Right forelimb (tissue), 1 donor: Measurements from ENCODE around the gene IFNLR1.
"Not testable (repeated sequence)": the region's sequence is repeated elsewhere in the genome, so short reads cannot be mapped to it uniquely, and the experiment has no call there.

Experiments used
- DNase-seq: peaks from one replicate; pipeline ENCODE4 v3.0.0-alpha.2; 2018

Gene IFNLR1

DNA sequence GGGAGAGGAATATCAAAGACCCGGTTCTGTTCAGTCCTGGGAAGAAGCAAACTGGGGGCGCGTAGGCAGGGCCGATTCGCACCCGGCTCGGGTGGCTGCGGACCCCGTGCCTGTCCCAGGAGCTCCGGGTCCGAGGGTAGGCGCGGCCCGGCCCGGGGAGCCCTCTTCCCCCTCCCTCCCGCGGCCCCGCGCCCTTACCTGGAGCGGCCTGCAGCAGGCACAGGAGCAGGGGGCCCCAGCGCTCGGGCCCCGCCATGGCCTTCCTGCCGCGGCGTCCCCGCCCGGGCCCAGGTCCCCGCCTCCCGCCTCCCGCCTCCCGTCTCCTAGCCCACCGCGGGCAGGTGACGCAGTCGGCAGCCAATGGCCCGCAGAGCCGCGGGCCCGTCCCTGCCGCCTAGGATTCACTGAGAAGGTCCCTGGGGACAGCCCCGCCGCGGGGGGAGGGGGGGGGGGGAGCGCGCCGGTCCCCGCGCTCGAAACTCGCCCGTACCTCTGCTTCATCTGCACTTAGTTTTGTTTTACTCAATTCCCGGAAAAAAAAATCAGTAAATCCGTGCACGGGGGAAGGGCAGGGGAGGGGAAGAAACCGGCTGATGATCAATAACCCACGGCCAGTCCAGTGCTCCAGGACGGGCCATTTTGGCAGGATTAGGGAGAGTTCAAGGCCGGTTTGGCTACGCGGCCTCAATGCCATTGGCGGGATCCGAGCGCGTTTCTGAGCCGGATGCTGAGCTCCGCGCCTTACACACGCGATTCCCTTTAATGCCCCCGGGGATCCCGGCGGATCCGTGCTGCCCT lies at the start of gene IFNLR1:
TSS of gene IFNLR1 (minus strand) at position 297 of the 798 bp plus-strand sequence. CDS start at position 256, 41 bp downstream.
- DNase-seq: no peak

DNA sequence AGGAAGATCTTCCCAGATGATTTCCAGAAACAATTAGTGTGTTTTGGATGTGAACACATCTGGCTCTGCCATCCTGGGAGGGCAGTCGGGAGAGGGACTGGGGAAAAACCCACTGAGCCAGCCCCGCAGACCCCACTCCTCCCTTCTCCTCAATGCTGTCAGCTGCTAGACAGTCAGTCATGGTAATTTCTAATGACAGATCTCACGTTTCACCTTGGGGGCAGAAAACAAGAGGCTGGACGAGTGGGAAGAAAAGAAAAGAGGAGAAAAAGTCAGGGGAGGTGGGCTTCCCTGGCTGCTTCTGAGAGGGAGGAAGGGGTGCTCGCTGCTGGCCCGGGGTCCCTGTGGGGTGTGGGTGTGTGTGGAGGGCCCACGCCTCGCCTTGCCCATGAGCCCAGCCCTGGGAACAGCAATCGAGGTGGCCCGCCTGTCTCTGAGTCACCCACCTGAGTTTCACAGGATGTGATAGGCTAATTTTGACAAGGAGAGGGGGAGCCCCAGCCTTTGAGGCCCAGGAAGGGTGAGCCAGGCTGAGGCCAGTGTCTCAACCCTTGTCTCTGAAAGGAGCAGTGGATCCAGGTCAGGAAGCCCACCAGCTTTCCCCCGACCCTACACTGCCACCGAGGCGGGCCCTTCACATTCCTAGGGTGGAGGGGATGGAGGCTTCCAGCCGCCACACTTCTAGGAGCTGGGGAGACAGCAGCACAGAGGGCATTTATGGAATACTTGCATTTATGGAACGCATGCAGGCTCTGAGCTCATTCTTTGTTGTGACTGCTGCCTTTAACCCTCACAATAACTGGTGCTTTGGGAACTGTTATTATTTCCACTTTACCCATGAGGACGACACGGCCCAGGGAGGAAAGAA lies 49.1 kb upstream of the IFNLR1 start:
- no peak for DNase-seq

DNA sequence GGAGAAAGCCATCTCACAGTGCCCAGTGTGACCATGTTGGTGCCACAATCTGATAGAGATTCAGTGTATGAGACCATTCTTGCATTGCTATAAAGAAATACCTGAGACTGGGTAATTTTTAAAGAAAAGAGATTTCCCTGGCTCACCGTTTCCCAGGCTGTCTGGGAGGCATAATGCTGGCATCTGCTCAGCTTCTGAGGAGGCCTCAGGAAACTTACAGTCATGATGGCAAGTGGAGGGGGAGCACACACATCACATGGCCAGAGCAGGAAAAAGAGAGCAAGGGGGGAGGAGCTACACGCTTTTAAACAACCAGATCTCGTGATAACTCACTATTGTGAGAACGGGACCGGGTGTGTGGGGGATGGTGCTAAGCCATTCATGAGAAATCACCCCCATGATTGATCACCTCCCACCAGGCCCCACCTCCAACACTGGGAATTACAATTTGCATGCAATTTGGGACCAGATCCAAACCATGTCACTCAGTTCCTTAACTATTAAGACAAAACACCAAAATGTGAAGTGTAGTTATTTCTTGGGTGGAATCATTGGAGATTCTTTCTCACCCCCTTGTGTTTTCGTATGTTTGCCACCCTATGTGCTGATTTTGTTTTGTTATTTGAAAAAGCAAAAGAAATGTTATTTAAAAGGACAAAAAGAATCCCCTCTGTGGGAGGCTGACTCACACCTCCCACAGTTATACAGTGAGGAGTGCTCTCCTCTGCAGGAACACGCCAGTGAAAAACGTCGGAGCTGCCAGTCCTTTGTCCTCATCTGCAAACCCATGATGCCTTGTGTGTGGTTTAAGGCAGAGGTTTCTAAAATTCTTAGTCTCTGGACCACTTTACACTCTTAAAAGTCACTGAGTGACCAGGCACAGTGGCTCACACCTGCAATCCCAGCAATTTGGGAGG lies 46.9 kb upstream of the IFNLR1 start:
- DNase-seq: no peak

DNA sequence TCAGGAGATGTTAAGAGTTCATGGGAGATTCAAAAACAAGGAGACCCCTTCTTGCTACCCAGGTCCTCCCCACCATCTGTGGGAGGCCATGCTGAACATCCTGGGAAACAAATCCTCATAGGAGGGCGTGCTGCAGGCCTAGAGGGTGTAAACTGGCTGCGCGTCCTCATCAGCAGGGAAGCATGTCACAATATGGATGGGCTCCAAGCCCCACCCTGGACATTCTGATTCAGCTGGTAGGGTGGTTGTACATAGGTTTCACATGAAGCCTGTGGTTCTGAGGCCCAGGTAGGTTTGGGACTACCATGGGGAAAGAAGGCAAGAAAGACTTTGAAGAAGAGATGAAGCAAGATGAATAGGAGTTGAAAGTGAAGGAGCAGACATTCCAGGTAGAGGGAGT lies 44.6 kb upstream of the IFNLR1 start:
- DNase-seq: no peak

DNA sequence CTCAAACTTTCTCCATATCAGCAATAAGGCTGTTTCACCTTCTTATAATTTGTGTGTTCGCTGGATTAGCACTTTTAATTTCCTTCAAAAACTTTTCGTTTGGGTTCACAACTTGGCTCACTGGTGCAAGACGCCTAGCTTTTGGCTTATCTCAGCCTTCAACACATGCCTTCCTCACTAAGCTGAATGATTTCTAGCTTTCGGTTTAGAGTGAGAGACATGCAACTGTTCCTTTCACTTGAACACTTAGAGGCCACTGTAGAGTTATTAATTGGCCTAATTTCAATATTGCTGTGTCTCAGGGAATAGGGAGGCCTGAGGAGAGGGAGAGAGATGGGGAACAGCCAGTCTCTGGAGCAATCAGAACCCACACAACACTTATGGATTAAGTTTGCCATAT lies 41.2 kb upstream of the IFNLR1 start:
- DNase-seq: no peak

DNA sequence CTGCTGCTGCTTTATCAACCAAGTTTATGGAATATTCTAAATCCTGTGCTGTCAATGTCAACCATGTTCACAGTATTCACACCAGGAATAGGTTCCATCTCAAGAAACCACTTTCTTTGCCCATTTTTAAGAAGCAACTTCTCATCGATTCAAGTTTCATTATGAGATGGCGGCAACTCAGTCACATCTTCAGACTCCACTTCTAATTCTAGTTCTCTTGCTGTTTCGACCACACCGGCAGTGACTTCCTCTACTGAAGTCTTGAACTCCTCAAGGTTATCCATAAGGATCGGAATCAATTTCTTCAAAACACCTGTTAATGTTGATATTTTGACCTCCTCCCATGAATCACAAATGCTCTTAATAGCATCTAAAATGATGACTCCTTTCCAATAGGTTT lies 39.7 kb upstream of the IFNLR1 start:
- no peak for DNase-seq

DNA sequence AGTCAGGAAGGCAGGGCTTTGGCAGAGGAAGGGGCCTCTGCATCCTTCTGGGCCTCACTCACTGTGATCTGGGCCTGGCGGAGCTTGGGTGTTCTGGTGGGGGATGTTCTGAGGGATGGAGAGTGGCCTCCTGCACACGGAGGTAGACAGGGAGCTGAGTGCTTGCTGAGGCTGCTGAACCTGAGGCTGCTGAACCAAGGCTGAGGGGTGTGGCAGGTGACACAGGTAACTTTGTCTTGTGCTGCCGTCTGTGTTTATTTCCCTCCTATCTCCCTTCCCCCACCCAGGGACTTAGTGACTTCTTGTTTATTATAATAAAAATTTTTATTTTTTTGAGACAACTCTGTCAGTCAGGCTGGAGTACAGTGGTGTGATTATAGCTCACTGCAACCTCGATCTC lies 37.7 kb upstream of the IFNLR1 start:
- DNase-seq: no peak

DNA sequence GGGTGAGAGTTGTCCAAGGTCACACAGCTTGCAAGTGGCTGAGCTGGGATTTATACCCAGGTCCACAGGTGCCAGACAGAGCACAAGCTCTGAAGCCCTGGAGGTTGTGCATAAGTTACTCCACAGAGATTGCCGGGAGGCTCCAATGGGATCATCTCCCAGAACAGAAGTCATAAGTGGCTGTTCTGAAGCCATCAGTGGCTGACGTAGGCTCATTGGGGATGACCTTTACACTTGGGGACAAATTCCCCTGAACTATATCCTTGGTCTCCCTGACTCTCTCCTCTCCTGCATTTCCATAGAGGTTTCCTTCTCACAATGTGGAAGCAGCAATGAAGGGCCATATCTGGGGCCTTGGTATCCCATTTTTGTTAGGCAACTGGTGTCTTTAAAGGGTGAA lies 37.0 kb upstream of the IFNLR1 start:
- DNase-seq: no peak

DNA sequence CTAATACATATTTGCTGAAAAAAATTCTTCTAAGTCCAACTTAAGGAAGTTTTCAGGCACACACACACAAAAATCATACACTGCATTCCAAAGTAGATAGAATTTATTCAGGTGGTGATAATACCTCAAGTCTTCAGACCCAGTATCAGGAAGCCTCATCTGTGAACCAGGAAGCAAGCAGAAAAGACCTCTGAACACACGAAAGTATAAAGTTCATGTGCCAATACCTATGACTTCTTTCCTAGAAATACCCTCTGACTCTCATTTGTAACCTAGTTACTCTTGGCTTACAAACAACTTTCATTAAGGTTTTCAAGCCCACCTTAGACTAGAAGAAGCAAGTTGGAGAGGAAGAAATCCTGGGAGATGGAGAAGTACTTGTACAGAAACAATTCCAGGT lies 35.7 kb upstream of the IFNLR1 start:
- no peak for DNase-seq

DNA sequence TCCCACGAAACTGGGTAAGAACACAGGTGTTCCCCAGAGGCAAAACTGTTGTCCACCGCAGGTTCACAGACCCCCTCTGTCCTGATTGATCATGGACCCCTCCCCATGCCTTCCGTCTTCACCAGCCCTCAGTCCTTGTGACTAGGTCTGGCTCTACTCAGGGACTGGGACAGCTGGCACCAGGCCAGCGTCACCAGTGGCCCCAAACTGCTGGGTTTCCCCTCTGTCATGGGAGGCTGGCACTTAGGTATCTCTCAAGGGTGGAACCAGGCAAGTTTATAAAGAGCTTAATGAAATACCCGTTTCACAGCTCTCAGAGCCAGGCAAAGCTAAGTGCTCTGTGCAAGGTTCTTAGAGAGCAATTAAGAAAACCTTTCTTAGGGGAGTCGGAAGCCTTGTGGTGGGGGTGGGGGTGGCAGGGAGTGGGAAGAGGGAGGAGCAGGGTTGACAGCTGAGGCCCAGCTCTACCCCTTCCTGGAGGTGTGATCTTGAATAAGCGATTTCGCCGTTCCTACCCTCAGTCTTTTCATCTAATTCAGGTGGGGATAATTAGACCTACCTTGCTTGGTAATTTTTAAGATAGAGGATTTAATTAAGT lies 35.0 kb upstream of the IFNLR1 start:
- no peak for DNase-seq

DNA sequence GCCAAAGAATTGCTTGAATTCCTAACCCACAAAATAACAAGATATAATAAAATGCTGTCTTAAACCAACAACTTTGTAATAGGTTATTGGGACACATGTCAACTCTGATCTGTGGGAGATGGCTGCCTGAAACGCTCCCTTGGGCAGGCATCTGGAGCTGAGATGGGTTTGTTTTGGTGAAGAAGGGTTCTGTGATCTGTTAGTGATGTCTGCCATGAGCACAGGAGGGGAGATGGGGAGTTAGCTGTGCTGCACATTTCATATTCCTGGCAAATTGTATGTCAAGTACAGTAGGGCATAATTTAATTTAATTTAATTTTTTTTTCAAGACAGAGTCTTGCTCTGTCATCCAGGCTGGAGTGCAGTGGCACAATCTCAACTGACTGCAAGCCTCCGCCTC lies 34.2 kb upstream of the IFNLR1 start:
- no peak for DNase-seq

DNA sequence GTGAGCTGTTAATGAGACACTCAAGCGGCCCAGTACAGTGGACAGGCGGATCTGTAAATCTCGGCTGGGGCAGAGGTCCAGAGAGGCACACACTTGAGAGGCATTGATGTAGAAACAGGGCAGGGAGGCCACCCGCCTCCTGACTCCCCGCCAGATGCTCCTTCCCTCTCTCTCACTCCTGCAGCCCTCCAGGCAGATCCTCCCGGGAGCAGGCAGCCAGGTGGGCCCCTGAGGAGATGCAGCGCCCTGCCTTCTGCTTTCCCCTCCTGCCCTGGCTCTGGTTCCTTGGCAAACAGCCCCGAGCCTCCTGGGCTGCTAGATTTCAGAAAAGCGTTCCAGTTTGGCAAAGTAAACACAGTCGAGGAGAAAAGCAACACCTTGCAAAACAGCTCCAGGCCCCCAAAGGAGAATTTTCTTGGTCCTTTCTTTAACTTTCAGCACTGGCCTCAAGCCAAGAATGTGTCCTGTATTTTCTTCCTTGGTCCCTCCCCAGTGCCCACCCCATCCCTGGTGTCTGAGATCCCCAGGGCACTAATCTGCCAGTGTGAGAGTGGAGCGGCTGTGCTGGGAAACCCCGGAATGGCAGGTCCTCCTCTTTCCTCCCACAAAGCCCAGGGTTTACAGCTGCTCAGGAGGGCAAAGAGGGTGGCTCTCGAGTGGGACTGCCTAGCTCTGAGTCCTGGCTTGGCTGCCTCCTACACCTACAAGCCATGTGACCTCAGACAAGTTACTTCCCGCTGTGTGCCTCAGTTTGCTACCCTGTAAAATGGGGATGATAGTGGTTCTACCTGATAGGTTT lies 29.4 kb upstream of the IFNLR1 start:
- no peak for DNase-seq

DNA sequence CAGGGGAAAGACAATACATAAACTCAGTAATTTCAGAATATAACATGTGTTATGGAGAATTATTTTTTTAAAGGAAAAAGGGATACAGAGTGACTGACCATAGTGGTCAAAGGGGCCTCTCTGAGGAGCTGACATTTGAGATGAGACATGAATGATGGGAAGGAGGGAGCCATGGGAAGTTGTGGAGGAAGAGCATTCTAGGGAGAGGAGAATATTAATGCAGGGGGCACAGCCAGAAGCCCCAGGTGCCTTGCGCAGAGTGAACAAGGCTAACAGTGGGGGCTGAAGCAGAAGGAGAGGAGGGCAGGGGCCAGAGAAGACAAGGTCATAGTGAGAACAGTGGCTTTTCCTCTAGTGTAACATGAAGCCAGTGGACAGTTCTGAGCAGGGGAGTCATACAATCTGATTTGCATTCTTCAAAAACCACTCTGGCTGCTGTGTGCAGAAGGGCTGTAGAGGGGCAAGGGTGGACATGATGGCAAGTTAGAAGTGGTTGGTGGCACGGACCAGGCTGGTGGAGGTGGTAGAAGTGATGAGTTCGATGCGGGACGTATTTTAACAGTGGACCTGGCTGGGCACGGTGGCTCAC lies 28.2 kb upstream of the IFNLR1 start:
- DNase-seq: no peak

DNA sequence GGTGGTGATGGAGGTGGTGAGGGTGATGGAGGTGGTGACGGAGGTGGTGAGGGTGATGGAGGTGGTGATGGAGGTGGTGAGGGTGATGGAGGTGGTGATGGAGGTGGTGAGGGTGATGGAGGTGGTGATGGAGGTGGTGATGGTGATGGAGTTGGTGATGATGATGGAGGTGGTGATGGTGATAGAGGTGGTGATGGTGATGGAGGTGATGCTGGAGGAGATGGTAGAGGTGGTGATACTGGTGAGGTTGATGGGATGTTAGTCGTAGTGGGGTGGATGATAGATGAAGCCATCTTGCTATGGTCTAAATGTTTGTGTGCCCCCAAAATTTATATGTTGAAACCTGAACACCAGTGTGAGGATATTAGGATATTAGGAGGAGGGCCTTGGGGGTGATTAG lies 25.3 kb upstream of the IFNLR1 start:
- no peak for DNase-seq

DNA sequence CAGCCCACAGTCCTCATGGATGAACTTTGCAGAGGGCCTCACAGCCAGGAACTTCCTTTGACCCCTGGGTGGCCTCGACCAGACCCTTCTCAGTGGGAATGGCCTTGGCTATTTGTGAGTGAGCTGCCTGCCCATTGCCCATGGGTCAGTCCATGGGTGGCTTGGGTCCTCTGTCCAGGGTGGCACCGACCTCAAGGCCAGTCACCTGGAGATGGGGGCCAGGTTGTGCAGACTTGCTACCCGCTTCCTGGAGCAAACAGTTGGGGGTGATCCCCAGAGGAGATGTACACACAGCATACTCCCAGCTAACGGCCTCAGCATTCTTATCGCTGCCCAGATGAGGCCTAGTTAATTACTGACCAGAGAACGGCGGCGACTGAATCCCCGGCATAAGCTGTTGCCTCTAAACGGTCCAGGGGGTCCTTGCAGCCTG lies 23.1 kb upstream of the IFNLR1 start:
- no peak for DNase-seq

DNA sequence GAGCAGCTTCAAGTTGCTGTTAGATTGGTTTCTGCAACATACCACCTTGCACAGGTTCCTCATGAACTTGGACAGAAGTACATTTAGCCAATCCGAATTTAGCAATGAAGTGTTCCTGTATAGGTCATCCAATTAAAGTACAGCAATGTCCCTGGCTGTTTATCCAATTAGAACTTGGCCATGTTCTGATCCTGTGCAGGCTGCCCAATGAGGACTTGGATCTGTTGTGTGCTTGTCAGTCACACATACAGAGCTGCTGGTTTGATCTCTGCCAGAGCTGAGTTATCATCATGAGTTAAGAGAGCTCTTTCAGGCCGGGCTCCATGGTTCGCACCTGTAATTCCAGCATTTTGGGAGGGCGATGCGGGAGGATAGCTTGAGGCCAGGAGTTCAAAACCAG lies 22.0 kb upstream of the IFNLR1 start:
- no peak for DNase-seq

DNA sequence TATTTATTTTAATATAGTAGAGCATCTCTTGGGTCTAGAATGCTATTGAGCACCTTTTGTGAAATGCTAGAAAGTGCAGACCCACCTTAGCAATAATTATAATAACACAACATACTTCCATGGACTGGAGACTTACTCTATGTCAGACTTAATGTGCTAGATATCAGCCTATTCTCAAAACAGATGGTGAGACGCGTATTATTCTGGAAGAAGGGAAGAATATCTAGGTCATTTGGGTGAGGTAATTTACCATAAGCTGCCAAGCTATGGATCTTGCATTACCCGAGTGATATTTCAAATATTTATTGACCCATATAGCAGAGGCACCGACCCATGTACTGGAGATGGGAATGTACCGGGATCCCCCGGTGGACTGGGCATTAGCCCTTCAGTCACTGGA lies 20.6 kb upstream of the IFNLR1 start:
- DNase-seq: no peak

DNA sequence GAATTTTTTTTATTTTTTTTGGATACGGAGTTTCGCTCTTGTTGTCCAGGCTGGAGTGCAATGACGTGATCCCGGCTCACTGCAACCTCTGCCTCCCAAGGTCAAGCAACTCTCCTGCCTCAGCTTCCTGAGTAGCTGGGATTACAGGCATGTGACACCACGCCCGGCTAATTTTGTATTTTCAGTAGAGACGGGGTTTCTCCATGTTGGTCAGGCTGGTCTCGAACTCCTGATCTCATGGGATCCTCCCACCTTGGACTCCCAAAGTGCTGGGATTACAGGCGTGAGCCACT lies 20.3 kb upstream of the IFNLR1 start:
- DNase-seq: not testable (repeated sequence)

DNA sequence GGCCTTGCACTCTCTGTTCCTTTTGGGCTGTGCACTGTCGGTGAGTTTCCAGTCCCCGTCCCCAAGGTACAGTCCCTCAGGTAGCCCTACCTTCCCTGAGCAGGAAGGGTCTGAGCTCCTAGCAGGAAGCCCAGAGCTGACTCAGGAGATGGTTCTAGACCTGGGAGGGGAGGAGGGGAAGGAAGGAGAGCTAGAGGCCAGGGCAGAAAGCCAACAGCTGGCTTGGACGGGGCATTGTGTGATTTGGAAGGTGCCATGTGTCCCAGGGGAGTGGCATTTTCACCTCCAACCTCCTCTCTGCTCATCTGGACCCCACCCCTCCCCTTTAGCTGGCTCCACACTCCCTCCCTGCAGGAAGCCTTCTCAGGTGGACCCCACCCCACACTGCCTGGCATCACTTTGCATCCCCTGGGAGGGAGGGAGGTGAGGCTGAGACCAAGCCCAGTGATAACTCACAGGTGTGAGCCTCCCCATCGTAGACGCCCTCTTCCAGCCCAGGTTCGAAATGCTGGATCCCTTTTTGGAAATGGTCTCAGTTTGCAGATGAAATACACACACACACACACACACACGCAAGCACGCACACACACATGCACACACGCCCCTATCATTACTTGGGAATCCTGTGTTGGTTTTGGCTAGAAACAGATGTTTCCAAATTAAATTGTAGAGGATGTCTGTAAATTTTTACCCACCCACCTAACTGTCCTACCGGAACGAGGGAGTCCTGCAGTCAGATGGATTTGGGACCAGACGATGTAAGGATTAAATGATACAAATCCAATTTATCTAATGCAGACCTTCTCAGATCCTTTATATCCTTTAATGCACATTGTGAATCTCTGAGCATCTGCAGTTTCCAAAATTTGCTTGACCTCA lies 19.7 kb upstream of the IFNLR1 start:
- no peak for DNase-seq

DNA sequence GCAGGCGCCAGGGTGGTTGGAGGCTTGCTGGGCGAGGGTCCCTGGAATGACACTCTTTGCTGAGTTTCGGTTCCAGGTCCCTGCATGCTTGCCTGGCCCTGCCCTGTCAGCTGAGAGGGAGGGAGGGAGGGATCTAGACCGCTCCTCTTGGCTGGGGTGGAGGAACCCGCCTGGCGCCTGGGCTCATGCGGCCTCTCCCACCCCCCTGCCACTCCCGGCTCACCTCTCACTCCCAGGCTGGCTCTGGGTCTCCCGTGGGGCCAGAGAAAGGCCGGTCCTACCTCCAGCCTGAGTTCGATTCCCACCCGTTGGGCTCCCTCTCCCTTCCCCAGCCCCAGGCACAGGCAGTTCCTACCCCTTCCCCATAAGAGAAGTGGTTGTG lies 19.0 kb upstream of the IFNLR1 start:
- no peak for DNase-seq
